HG03342 (cell line): ENCODE data around the gene ST7L.

ENCODE experiments used
- ATAC-seq: cut with Tn5 transposase; IDR thresholded peaks from one replicate; pipeline ENCODE4 v1.9.1; 2021; ENCODE audit warnings: mild to moderate bottlenecking, moderate library complexity; ENCODE audit not compliant: unreplicated experiment

Gene ST7L

GRCh38 chr1:112548547-112548946 lies 70.4 kb downstream of the ST7L start:
- no peak for ATAC-seq

- no peak for ATAC-seq
These were observed 72.9 kb downstream of the ST7L start for GRCh38 chr1:112546076-112546475.

- no peak for ATAC-seq
These were observed 74.2 kb downstream of the ST7L start for GRCh38 chr1:112544751-112545150.

- ATAC-seq: no peak
These were observed 74.8 kb downstream of the ST7L start for GRCh38 chr1:112544011-112544688.

GRCh38 chr1:112542206-112542973 lies 76.6 kb downstream of the ST7L start:
- ATAC-seq: no peak

- no peak for ATAC-seq
These were observed 77.6 kb downstream of the ST7L start for GRCh38 chr1:112541299-112541698.

- no peak for ATAC-seq
These were observed 78.6 kb downstream of the ST7L start for GRCh38 chr1:112540226-112540794.

GRCh38 chr1:112538883-112539282 lies 80.1 kb downstream of the ST7L start:
- no peak for ATAC-seq

- no peak for ATAC-seq
These were observed 81.5 kb downstream of the ST7L start for GRCh38 chr1:112537456-112537855.

- no peak for ATAC-seq
These were observed 82.4 kb downstream of the ST7L start for GRCh38 chr1:112536561-112536960.

GRCh38 chr1:112533029-112533428 lies 85.9 kb downstream of the ST7L start:
- no peak for ATAC-seq

GRCh38 chr1:112532064-112532463 lies 86.9 kb downstream of the ST7L start:
- no peak for ATAC-seq

GRCh38 chr1:112530832-112531231 lies 88.1 kb downstream of the ST7L start:
- ATAC-seq: no peak

GRCh38 chr1:112529301-112529700 lies 89.6 kb downstream of the ST7L start:
- ATAC-seq: no peak

GRCh38 chr1:112528076-112528475 lies 90.9 kb downstream of the ST7L start:
- no peak for ATAC-seq

GRCh38 chr1:112527266-112528010 lies 91.5 kb downstream of the ST7L start:
- ATAC-seq: no peak

- no peak for ATAC-seq
These were observed 94.0 kb downstream of the ST7L start for GRCh38 chr1:112524986-112525385.

- no peak for ATAC-seq
These were observed 94.7 kb downstream of the ST7L start for GRCh38 chr1:112524251-112524650.

GRCh38 chr1:112522621-112523020 lies 96.3 kb downstream of the ST7L start:
- ATAC-seq: no peak

- no peak for ATAC-seq
These were observed 98.8 kb downstream of the ST7L start for GRCh38 chr1:112520166-112520565.

- no peak for ATAC-seq
These were observed 100.8 kb downstream of the ST7L start for GRCh38 chr1:112518186-112518585.
